NOMO-1 treated with DMSO at 0.1 percent for 48 hours (cell line): ENCODE data around the gene ZNF70.

Experiments
- DNase-seq: peaks from one replicate; lab custom pipeline; 2025; ENCODE audit not compliant: unreplicated experiment; lab: John Stamatoyannopoulos, UW

Gene ZNF70

GRCh38 chr22:23760056-23760455, 9.1 kb upstream of the ZNF70 start:
- DNase-seq = no peak

- no peak for DNase-seq
Measured at GRCh38 chr22:23759566-23759965, 8.7 kb upstream of the ZNF70 start.

DNA sequence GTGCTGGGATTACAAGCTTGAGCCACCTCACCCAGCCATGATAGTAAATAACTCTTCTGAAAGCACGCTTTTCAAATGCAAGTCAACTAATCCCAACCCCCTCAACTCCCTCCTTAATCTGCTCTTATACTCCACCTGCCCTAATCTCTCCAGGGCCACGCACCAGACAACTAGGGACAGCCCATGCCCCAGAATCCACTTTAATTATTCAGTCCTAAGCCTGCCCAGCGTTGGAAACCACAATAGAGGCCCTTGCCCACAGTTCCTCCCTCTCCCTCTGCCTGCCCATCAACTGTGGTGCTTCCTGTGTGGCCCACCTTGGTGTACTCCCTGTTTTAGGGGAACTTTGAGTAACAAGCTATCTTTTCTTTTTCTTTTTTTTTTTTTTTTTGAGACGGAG, 6.0 kb upstream of the ZNF70 start:
- peak; percentile 23 for DNase-seq

DNA sequence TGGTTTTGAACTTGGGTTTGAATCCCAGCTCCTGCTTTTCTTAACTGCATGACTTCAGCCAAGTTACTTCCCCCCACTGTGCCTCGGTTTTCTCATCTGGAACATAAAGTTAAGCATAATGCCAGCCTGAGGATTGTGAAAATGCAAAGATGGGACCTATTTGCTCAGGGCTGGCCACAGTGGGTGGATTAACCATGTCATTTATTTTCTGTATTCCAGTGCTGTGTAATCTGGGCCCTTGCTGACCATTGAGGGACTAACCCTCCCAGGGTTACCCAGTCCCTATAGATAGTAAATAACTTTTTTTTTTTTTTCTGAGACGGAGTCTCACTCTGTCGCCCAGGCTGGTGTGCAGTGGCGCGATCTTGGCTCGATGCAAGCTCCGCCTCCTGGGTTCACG, 4.8 kb upstream of the ZNF70 start:
- DNase-seq = no peak

DNA sequence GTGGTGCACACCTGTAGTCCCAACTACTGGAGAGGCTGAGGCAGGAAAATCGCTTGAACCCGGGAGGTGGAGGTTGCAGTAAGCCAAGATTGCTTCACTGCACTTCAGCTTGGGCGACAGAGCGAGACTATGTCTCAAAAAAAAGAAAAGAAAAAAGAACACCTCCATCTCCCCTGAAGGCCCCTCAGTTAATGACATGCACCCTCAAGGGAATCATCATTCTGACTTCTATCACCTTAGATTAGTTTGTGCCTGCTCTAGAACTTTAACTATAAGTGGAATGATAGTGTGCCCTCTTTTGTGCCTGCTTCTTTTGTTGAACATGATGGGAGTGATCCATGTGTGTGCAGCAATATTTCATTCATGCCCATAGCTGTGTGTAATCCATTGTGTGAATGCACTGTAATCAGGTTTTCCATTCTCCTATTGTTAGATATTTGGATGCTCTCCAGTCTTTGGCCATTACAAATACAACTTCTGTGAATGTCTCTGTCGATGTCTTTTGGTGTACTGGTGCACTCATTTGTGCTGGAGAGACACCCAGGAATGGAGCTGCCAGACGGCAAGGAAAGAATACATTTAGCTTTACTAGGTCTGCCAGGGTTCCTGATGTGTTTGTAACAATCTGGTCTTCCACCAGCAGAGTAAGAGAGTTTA, 4.2 kb upstream of the ZNF70 start:
- DNase-seq = no peak

- no peak for DNase-seq
Measured at GRCh38 chr22:23754220-23754919, 3.5 kb upstream of the ZNF70 start, which contains the start of gene VPREB3. VPREB3 (minus strand) TSS chr22:23754425; CDS start chr22:23754363, 62 bp downstream.

DNA sequence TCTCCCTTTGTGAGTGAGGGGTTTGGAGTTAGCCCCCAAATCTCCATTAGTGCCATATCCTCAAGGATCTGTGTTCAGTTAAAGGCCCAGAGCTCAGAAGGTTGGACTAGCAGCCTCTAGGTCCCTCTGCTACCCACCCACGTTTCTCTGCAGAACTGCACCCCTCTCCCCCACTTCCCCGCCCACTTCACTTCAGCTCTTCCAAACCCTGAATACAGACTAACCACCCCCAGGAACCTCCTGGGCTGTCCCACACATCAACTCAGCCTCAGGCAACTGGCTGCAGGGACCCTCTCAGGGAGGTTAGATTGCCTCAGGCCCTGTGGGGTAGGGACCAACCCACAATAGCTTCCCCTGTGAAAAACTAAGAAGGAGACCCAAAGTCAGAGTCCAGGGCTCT, 2.5 kb upstream of the ZNF70 start:
- DNase-seq = no peak

DNA sequence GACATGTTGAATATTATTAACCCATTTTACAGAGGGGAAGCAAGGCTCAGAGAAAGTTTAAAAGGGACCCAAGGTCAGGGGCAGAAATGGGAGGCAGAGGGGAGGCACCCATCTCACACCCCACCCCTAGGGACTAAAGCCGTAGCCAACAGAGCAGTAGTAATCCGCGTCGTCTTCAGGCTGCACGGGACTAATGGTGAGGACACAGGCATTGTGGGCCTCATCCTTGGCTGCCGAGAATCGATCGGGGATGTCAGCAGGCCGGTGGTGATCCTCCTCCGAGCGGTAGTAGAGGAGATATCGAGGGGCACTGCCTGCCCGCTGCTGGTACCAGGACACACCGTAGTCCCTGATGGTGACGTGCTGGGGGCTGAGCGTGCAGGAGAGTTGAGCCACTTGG, 1.8 kb upstream of the ZNF70 start:
- DNase-seq = no peak

GRCh38 chr22:23752090-23752691, 1.3 kb upstream of the ZNF70 start:
- DNase-seq = no peak

DNA sequence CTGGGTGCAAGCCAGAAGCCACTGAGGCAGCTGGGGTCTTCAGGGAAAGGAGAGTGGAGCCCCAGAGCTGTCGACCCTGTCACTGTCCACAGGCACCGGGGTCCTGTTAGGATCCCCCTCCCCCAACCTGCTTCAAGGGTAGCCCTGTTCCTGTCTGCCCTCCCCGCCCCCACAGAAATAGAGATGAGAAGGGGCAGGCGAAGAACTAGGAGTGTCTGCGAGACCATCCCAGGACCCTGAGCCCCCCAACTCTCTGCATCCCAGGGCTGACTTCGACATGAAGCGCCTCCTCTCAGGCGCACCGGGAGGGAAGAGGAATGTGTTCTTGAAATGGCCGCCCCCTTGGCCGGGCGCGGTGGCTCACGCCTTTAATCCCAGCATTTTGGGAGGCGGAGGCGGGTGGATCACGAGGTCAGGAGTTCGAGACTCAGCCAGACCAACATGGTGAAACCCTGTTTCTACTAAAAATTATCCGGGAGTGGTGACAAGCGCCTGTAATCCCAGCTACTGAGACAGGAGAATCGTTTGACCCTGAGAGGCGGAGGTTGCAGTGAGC, 607 bp upstream of the ZNF70 start:
- peak; percentile 39 for DNase-seq

DNA sequence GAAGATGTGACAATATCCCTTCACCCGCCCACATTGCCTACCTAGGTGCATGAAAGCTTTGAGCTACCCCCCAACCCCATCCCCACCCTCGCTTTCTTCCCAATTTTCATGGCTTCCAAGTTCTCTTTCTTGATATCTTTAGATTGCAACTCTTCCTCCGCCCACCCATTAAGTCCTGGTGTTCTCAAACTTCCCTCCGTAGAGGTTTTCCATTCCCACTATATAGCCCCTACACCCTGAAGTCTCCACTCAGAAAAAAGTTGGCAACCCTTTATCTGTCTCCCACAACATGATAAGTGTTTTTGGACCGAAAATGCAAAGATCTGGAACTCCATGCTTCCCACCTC, 572 bp downstream of the ZNF70 start:
- DNase-seq = no peak

DNA sequence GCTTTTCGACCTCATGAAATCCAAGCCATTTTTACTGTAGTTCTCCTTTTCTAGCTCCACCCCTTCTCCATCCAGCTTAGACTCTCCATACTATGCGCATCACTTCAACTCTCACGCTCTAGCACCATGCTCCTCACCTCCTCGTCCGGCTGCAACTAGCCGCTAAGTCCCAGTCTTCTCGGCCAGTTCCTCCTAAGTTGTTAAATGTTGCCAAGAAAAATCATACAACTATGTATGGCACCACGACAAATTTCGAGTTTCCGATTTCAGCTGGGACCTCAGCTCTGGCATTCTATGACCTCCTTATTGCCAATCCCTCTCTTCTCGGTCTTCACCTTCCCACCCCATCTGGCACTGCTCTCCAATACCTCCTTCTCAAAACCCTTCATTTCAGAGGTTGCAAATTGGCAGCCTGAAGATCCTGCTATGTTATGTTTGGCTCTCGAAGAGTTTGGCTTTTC, 1.0 kb downstream of the ZNF70 start:
- peak; percentile 65 for DNase-seq

DNA sequence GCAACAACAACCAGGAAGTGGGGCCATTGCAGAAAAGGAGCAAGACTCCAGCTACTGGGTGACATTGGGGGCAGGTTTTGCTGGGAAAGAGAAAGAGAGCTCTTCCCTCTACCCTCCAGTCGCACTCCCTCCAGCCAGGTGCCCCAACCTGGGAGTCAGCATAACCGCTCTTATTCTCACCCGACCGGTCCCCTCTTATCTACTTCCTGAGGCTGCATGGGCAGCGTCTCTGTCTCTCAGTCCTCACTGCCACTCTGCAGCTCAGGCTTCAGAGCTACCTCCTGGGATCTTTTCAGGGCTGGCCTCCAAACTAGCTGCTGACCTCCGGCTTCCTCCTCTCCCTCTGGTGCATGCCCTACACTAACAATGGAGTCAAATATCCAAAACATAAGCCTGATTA, 5.1 kb downstream of the ZNF70 start:
- DNase-seq = no peak

GRCh38 chr22:23744485-23744884, 6.4 kb downstream of the ZNF70 start:
- DNase-seq = no peak

- DNase-seq = no peak
Measured at GRCh38 chr22:23744001-23744400, 6.9 kb downstream of the ZNF70 start.

DNA sequence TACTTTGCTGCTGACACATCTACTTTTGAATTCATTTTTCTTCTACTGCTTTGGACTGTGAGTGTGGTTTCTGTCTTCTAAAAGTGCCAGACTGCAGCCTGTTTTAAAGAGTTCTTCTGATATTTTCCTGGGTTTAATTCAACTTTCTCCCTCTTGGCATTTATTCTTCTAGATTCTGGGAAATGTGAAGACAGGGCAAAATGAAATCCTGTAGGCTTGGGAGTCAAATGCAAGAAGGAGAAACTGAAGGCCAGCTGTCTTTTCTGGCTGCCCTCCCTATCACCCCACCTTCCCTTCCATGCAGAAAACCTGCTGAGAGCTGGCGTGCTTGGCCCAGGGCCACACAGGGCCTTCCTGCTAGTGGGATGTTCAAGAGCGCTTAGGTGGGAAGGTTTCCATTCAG, 7.6 kb downstream of the ZNF70 start:
- DNase-seq = no peak

DNA sequence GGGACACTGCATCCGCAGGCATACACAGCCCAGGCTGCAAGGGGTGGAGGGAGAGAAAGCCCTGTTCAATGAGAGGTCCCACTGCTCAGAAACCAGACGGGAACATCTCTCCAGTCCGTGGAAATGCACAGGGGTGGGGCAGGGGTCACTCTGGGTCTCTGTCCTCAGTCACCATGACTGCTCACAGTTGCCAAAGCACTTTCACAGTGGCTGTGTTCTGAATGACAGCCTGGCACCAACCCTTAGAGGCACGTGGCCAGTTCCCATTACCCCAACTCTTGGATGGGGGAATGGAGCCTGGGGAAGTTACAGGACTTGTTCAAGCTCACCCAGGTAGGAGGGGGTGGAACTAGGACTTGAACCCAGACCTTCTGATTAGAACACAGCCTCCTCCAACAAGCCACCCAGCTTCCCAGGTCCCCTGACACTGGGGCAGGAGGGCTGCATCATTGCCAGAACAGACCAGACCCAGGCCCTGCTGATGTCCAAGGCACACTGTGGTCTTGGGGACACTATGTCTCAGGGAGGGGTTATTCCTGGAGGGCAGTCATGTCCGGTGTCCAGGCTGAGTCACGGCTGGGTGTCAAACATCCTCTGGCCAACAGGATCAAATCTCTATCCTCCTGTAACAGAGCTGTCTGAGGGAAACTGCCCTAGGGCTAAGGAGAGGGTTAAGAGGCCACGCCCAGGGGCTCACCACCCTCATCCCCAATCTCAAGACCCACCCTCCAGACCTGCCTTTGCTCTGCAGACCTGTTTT, 8.2 kb downstream of the ZNF70 start:
- DNase-seq = no peak

- DNase-seq = no peak
Measured at GRCh38 chr22:23737696-23738095, 13.2 kb downstream of the ZNF70 start.

DNA sequence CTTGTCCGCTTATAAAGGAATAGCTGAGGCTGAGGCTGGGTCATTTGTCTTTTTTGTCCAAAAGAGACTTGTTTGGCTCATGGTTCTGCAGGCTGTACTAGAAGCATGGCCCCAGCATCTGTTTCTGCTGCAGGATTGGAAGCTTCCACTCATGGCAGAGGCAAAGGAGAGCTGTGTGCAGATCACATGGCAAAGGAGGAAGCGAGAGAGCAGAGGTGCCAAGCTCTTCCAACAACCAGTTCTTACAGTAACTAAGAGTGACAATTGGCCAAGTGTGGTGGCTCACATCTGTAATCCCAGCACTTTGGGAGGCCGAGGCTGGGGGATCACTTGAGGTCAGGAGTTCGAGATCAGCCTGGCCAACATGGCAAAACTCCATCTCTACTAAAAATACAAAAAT, 22.8 kb downstream of the ZNF70 start:
- peak; percentile 27 for DNase-seq

GRCh38 chr22:23722724-23723123, 28.2 kb downstream of the ZNF70 start:
- no peak for DNase-seq

DNA sequence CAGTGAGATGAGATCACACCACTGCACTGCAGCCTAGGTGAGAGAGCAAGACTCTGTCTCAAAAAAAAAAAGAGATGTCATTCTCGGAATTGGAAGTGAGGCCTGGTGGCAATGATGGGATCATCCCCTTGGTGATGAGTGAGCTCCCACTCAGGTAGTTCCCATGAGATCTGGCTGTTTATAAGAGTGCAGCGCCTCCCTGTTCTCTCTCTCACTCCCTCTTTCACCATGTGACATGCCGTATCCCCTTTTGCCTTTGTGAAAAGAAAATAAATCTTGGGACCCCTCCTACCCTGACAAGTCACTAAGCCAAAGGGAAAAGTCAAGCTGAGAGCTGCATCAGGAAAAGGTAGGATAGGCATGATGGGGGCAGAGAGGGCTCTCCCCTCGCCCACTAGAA, 28.8 kb downstream of the ZNF70 start:
- no peak for DNase-seq
